MM.1S (cell line): ENCODE measurements around the gene ROPN1B.
"Not testable (repeated sequence)": the region's sequence is repeated elsewhere in the genome, so short reads cannot be mapped to it uniquely, and the experiment has no call there.

Experiments used
- EZH2 ChIP-seq: fragments of 300-600 bp; sonication (generic); optimal IDR thresholded peaks from 2 replicates; pipeline ENCODE3; 2017; ENCODE audit warnings: low read depth, mild to moderate bottlenecking, antibody characterized with exemption, low read length, mixed read lengths
- TF ChIP-seq, protein P1 (sequence below): fragments of 300-600 bp; sonication (generic); IDR thresholded peaks from 2 replicates; pipeline ENCODE4 v1.5.1; 2016; ENCODE audit warnings: antibody characterized with exemption, low read length, mixed read lengths

DNA sequence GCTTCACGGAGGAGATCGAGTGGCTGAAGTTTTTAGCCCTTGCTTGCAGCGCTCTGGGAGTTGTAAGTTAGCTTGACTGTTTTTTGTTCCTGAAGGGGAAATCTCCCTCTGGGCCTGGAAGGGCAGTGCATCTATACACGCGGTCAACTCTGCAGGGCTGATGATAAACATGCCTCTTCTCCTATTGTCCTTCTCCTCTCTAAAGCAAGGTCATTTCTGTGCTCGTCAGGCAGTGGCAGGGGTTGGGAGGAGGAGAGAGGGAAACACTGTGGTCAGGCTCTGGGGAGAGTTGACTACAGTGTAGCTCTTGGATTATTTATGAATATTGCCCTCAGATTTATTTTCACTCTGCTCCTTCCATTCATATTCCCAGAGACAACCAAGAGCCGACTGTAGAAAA, 8.1 kb downstream of the ROPN1B start:
- TF ChIP-seq EZH2 = not testable (repeated sequence)
- TF ChIP-seq, protein P1, sequence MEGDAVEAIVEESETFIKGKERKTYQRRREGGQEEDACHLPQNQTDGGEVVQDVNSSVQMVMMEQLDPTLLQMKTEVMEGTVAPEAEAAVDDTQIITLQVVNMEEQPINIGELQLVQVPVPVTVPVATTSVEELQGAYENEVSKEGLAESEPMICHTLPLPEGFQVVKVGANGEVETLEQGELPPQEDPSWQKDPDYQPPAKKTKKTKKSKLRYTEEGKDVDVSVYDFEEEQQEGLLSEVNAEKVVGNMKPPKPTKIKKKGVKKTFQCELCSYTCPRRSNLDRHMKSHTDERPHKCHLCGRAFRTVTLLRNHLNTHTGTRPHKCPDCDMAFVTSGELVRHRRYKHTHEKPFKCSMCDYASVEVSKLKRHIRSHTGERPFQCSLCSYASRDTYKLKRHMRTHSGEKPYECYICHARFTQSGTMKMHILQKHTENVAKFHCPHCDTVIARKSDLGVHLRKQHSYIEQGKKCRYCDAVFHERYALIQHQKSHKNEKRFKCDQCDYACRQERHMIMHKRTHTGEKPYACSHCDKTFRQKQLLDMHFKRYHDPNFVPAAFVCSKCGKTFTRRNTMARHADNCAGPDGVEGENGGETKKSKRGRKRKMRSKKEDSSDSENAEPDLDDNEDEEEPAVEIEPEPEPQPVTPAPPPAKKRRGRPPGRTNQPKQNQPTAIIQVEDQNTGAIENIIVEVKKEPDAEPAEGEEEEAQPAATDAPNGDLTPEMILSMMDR = not testable (repeated sequence)
